ENCODE data around the gene FANCF. TPM values are rescaled to one million over a fixed set of nuclear protein-coding genes. Genes with fewer than 3 reads are reported as not detected.

FANCF gene
- total RNA-seq, 1 experiment from 2014 or later: 5.2 TPM

GRCh38 chr11:22582151-22582410 lies 43.5 kb downstream of the FANCF start:
- DNase-seq (ENCODE audit: low read depth, low spot score) (no peak), ATAC-seq (no peak)
- CTCF ChIA-PET: no interaction called here
- Histone ChIP-seq H3K36me3 (ENCODE audit: control insufficient read depth in 1 of 2, insufficient read depth in 2 of 2, low read length in 2 of 2) (no peaks in the 10 kb centered on the region), H4K20me1 (ENCODE audit: insufficient read depth) (no peaks in the 10 kb centered on the region; the same call in 1 of the 2 replicates), H3K9ac (ENCODE audit: low read length) (no peak overlapping the region), H2AFZ (ENCODE audit: low read depth, low read length, poor library complexity, severe bottlenecking) (no peak overlapping the region), H3K79me2 (ENCODE audit: insufficient read depth, low read length) (no peaks in the 10 kb centered on the region), H3K9me2 (ENCODE audit: insufficient read depth) (no peaks in the 10 kb centered on the region), H3K4me1 (ENCODE audit: control insufficient read depth in 1 of 2, insufficient read depth in 2 of 2, low read length in 2 of 2) (no peaks in the 10 kb centered on the region), H3K27ac (ENCODE audit: low read depth, low read length) (no peak overlapping the region), H3K27me3 (ENCODE audit: insufficient read depth, low read length) (no peaks in the 10 kb centered on the region; the same call in 1 of the 2 replicates), H3K4me2 (ENCODE audit: low read length) (no peak overlapping the region), H3K4me3 (replicated peaks in 1 of 2; ENCODE audit: low read depth in 1 of 2, low read length in 2 of 2) (no peak overlapping the region), H3K9me3 (ENCODE audit: control insufficient read depth in 1 of 2, insufficient read depth in 1 of 2, low read depth in 1 of 2, low read length in 2 of 2) (no peaks in the 10 kb centered on the region)
- POLR2A ChIA-PET: no interaction called here
- BruUV-seq (replicated peaks): no TSS peak
- RAD21 ChIA-PET (ENCODE audit: low non-redundant PET in 1 of 2, low total read pairs in 2 of 2, uncharacterized antibody in 2 of 2, unreplicated experiment in 2 of 2): no interaction called here
- TF ChIP-seq CEBPB (IDR thresholded peaks at IDR 0.05; ENCODE audit: low read depth) (no peak), POLR2AphosphoS5 (IDR thresholded peaks at IDR 0.05; ENCODE audit: low read depth, low read length) (no peak), ZFX (IDR thresholded peaks at IDR 0.05) (no peak), EZH2 (IDR thresholded peaks at IDR 0.05) (no peak)
- intact Hi-C loops (cut with micrococcal nuclease): no loop called here

DNA sequence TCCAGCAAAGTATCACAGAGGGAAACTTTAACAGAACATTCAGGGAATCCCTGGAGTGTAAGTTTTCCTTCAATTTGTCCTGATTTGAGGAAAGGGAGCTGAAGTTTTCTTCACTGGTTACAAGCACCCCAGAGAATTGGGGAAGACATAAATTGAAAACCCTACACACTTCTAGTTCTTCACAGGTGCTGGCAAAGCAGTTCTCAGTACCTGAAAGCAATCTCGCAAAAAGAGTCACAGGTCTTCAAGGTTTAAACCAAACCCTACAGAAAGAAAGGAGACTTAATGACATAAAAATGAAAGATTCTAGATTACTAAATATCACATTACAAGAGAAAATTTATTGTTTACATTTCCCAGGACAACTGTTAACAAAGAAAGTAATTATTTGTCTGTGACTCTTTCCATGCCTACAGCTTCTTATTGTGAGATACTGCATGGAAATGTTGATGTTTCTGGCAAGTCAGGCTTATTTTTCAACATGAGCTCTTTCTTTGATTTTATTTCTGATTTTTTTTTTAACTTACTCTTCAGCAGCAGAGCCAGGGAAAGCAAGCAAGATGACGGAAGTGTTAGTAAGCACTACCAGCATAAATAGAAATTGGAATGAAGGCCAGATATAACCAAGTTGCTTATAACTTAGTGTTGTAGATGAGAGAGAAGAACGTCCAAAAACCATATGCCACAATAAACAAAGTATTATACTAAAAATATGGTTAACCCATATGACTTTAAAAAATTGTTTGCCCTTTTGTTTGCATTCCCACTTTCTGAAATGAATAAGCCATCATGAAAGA lies 44.1 kb downstream of the FANCF start:
- Histone ChIP-seq H3K4me3 (replicated peaks in 1 of 2; ENCODE audit: low read depth in 1 of 2, low read length in 2 of 2) (no peak overlapping the region), H3K36me3 (ENCODE audit: control insufficient read depth in 1 of 2, insufficient read depth in 2 of 2, low read length in 2 of 2) (no peaks in the 10 kb centered on the region), H3K9me3 (ENCODE audit: control insufficient read depth in 1 of 2, insufficient read depth in 1 of 2, low read depth in 1 of 2, low read length in 2 of 2) (no peaks in the 10 kb centered on the region), H3K27ac (ENCODE audit: low read depth, low read length) (no peak overlapping the region), H3K79me2 (ENCODE audit: insufficient read depth, low read length) (no peaks in the 10 kb centered on the region), H2AFZ (ENCODE audit: low read depth, low read length, poor library complexity, severe bottlenecking) (no peak overlapping the region), H3K27me3 (ENCODE audit: insufficient read depth, low read length) (no peaks in the 10 kb centered on the region; the same call in 1 of the 2 replicates), H3K4me2 (ENCODE audit: low read length) (no peak overlapping the region), H3K4me1 (ENCODE audit: control insufficient read depth in 1 of 2, insufficient read depth in 2 of 2, low read length in 2 of 2) (no peaks in the 10 kb centered on the region), H3K9ac (ENCODE audit: low read length) (no peak overlapping the region), H4K20me1 (ENCODE audit: insufficient read depth) (no peaks in the 10 kb centered on the region; the same call in 1 of the 2 replicates), H3K9me2 (ENCODE audit: insufficient read depth) (no peaks in the 10 kb centered on the region)
- POLR2A ChIA-PET: no interaction called here
- no peak for TF ChIP-seq ELF1 (IDR thresholded peaks at IDR 0.05; ENCODE audit: borderline replicate concordance, low read depth)
- no peak for TF ChIP-seq ZNF274 (IDR thresholded peaks at IDR 0.05; ENCODE audit: low read depth, low read length)
- no peak for TF ChIP-seq ZFX (IDR thresholded peaks at IDR 0.05)
- TF ChIP-seq POLR2A (IDR thresholded peaks at IDR 0.05; ENCODE audit: borderline replicate concordance, extremely low read depth, insufficient read depth, insufficient read length): no peak
- no peak for TF ChIP-seq REST (IDR thresholded peaks at IDR 0.05; ENCODE audit: low read depth)
- no peak for TF ChIP-seq YY1 (IDR thresholded peaks at IDR 0.05; ENCODE audit: extremely low read depth, insufficient replicate concordance, low read depth, low read length)
- RAD21 ChIA-PET (ENCODE audit: low non-redundant PET in 1 of 2, low total read pairs in 2 of 2, uncharacterized antibody in 2 of 2, unreplicated experiment in 2 of 2): no interaction called here
- ATAC-seq (no peak), DNase-seq (ENCODE audit: low read depth, low spot score) (no peak)
- no TSS peak for BruUV-seq (replicated peaks)
- intact Hi-C loops (cut with micrococcal nuclease): no loop called here
- CTCF ChIA-PET: no interaction called here

All from HCT116 (cell line).